Neural cell (in vitro differentiated cells): ENCODE data around the gene NFASC.

ENCODE experiments used
- CTCF ChIP-seq: fragments of 450-650 bp; IDR thresholded peaks from 2 replicates; pipeline ENCODE4 v1.5.1; 2014; ENCODE audit warnings: antibody characterized with exemption, mild to moderate bottlenecking, moderate library complexity; ENCODE audit not compliant: poor library complexity, severe bottlenecking
- EZH2 ChIP-seq: fragments of 200-600, 300-800 bp; shearing (Covaris generic), sonication (generic); IDR thresholded peaks from 2 replicates; pipeline ENCODE4 v1.6.1; 2014; ENCODE audit warnings: antibody characterized with exemption, low read length, borderline replicate concordance, mild to moderate bottlenecking; ENCODE audit not compliant: insufficient read depth, poor library complexity, severe bottlenecking
- POLR2AphosphoS5 ChIP-seq: IDR thresholded peaks from 2 replicates; pipeline ENCODE4 v1.6.1; 2012

- TF ChIP-seq POLR2AphosphoS5 (no peak), EZH2 (no peak), CTCF (no peak)
Observed at GRCh38 chr1:204915861-204916495, 45.3 kb downstream of the NFASC start.
